ENCODE measurements around the gene CCDC91.

CCDC91 gene

DNA sequence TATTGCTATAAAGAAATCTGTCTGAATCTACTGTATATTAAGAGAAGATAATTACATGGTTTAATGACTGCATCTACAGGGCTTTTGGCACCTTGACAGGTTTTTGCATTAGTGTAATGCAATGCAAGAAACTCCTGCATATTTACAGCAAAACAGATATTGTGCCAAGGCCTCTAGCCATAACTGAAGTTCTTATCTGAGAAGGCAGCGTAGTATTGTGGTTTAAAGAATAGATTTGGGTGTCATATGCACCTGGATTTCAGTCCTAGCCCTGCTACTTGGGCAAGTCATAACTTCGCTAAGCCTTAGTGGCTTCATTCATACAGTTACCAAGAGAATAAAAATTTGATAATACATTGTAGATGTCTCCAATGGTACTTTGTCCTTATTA, 350.1 kb downstream of the CCDC91 start:
- Mint-ChIP-seq H3K27me3 (no peaks in the 10 kb centered on the region), H3K4me1 (ENCODE audit: low read depth) (peaks cover 3% of the 10 kb centered on the region), H3K27ac (no peak overlapping the region), H3K36me3 (peaks cover 31% of the 10 kb centered on the region), H3K4me3 (no peak overlapping the region), H3K9me3 (ENCODE audit: low read depth) (no peaks in the 10 kb centered on the region)

DNA sequence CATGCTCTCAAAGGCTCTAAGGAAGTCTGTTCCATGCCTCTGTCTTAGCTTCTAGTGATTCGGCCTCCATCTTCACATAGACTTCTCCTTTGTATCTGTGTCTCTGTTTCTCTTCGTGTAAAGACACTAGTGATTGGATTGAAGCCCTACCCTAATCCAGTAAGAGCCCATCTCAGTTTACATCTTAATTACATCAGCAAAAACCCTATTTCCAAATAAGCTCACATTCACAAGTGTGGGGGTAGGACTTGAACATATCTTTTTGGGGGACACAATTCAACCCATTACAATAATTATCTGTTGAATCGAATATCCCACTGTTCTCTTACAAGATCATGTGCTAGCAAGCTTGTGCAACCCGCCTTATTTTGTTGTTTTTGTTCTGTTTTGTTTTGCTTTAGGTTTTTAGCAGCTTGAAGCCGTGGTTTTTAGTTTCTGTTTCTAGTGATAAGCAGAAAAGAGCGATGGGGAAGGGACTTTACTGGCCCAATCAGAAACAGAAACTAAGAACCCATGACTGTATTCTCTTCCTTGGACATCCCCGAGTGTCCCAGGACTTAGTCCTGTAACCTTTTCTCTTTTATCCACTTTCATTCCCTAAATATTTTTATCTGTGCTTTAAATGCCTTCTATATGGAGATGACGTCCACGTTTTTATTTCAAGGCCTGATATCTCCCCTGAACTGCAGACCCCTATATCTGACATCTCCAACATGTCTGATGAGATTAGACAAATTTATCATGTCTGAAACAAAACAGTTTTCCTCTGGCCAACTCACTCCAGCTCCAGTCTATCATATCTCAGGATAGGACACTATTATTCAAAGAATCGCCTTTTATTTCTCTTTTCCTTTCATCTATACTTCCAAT, 353.0 kb downstream of the CCDC91 start:
- Mint-ChIP-seq H3K4me3 (no peak overlapping the region), H3K27me3 (no peaks in the 10 kb centered on the region), H3K36me3 (peaks cover 30% of the 10 kb centered on the region), H3K27ac (no peak overlapping the region), H3K9me3 (ENCODE audit: low read depth) (no peaks in the 10 kb centered on the region), H3K4me1 (ENCODE audit: low read depth) (peaks cover 3% of the 10 kb centered on the region)

DNA sequence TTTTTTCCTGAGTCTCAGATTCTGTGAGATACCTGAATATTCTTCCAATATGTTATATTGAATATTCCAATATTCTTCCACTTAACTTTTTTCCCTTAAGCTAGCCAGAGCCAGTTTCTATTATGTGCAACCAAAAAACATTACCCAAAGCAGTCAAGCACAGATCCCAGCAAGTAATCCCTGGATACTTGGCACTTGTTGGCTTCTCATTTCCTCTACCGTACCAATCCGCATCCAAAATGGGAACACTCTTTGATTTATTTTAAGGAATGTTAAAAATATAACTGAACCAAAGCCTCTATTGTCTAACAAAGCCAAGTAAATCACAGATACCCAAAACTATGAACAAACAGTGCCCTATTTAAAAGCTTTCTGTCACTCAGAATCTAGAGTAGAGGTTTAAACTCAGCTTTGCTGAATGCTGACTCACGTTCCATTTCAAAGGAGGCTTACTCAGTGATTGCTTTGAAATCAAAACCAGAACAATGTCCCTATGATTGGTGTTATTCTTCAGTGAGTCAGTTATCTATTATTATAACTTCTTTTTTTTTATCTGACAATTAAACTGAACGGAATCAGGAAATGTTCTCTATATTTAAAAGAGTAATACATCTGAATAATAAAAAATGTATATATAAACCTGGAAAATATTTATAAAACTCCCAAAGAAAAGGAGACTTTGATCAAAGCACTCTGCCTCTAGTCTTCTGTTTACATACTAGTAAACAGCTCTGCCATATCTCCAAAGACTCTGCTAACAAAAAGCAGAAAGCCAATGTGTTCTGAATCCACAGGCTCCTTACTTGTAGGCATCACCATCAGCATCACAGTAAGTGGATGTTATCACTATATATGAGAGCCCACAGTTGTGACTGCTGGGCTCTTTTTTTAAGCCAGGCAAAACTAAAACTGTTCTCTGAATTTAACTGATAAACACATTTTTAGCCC, 360.8 kb downstream of the CCDC91 start:
- Mint-ChIP-seq H3K27ac (no peak overlapping the region), H3K4me3 (no peak overlapping the region), H3K36me3 (peaks cover 19% of the 10 kb centered on the region), H3K4me1 (ENCODE audit: low read depth) (peaks cover 4% of the 10 kb centered on the region), H3K27me3 (no peaks in the 10 kb centered on the region), H3K9me3 (ENCODE audit: low read depth) (no peaks in the 10 kb centered on the region)

DNA sequence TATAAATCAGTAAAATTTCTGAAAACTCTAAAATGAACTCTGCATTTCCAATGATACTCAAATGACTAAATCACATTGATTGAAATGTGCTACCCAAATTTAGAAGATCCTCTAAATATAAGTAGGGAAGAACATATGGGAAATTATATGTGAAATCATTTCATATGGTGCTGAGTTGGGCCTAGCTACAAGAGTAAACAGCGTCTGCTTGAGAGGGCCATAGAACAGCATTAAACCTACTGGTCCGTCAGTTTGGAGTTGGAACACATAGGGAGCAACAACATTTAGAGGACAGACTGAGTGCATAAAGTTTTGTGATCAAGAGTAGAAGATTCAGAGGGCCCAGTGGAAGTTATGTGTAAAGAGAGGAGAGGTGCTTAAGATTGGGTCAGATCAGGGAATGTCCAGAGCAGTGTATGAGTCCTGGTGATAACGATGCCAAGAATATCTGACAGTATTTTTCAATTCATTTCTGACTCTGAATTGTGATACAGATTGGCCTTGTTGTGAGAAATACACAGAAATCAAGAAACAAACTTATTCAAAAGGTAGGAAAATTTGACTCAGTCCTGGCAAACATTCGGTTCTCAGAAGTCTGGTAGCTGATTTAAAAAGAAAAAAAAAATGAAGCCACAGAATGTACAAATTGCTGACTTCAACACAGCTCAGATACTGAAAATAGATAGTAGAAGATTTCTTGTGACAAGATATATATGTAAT, 362.2 kb downstream of the CCDC91 start:
- Mint-ChIP-seq H3K27me3 (no peaks in the 10 kb centered on the region), H3K9me3 (ENCODE audit: low read depth) (no peaks in the 10 kb centered on the region), H3K36me3 (peaks cover 23% of the 10 kb centered on the region), H3K4me3 (no peak overlapping the region), H3K27ac (peak overlapping the region; percentile 2), H3K4me1 (ENCODE audit: low read depth) (peaks cover 4% of the 10 kb centered on the region)

DNA sequence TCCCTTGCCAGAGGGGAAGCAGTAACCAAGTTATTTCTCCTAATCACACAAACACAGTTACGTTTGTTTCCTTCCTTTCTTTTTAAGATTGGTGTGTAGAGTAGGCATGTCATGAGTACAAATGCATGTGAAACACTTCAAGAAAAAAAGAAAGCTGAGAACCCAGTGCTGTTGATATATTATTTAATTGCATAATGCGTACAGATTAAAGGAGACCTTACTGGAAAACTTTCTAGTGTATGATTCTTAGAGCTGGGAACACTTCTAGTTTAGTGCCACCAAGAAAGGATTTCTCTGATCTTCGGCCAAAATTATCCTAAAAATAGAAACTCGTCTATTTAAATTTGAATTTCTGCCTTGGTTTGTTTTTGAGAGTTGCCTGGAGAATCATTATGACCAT, 365.5 kb downstream of the CCDC91 start:
- peaks cover 34% of the 10 kb centered on the region for H3K36me3 Mint-ChIP-seq
- no peak overlapping the region for H3K4me3 Mint-ChIP-seq
- H3K4me1 Mint-ChIP-seq (ENCODE audit: low read depth): peaks cover 4% of the 10 kb centered on the region
- H3K27ac Mint-ChIP-seq: no peak overlapping the region
- no peaks in the 10 kb centered on the region for H3K27me3 Mint-ChIP-seq
- no peaks in the 10 kb centered on the region for H3K9me3 Mint-ChIP-seq (ENCODE audit: low read depth)

DNA sequence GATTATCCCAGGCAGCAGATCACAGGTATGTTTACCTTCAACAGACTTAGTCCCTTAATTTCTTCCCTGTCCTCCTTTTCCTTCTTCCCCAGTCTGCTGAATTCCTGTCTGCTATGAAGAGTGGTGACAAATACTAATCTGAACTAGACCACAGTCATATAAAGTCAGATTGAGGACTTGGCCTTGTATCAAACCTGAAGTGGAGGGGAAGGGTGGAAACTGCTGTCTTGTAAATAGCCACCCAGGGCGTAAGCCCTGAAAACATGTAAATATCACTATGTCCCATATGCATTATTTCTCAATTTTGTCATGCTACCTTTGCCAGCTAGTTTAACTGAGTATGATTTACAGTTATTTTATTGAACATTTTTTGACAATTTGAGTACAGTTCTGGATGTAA, 368.0 kb downstream of the CCDC91 start:
- no peak overlapping the region for H3K27ac Mint-ChIP-seq
- H3K4me3 Mint-ChIP-seq: no peak overlapping the region
- H3K4me1 Mint-ChIP-seq (ENCODE audit: low read depth): no peaks in the 10 kb centered on the region
- no peaks in the 10 kb centered on the region for H3K9me3 Mint-ChIP-seq (ENCODE audit: low read depth)
- H3K27me3 Mint-ChIP-seq: no peaks in the 10 kb centered on the region
- H3K36me3 Mint-ChIP-seq: peaks cover 34% of the 10 kb centered on the region

DNA sequence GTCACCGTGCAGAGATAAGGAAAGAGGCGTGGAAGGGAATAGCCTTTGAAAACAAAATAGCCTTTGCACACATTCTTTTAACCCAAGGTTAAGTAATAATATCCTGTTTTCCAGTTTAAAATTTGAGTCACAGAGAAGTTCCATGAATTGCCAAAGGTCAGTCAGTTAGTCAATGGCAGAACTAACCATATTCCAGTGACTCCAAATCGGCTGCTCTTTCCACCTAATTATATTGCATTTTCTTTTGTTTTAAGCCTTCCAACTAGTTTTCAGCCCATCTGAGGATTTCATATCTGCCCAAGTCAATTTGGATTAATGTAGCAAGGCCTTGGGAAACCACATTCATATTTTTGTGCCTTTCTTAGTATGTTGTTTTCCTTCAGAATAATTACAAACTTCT, 373.0 kb downstream of the CCDC91 start:
- no peak overlapping the region for H3K4me3 Mint-ChIP-seq
- peaks cover 29% of the 10 kb centered on the region for H3K36me3 Mint-ChIP-seq
- H3K27ac Mint-ChIP-seq: no peak overlapping the region
- no peaks in the 10 kb centered on the region for H3K9me3 Mint-ChIP-seq (ENCODE audit: low read depth)
- no peaks in the 10 kb centered on the region for H3K27me3 Mint-ChIP-seq
- no peaks in the 10 kb centered on the region for H3K4me1 Mint-ChIP-seq (ENCODE audit: low read depth)

DNA sequence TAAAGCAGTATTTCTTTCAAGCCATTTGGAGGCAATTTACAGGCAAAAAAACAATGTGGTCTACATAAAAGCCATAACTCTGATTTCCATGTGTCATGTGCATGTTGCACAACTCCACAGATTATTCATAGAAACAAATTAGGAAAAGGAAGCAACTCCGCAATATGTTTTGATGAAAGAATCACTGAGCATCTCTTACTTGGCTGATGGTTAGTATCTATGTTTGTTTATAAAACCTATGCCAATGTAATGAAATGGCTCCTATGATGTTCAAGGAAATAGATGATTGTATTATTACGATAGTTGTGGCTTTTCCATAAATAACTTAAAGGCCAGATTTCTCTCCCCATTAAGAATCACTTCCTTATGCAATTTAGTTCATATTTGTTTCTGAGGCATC, 373.7 kb downstream of the CCDC91 start:
- Mint-ChIP-seq H3K27me3 (no peaks in the 10 kb centered on the region), H3K27ac (no peak overlapping the region), H3K4me3 (no peak overlapping the region), H3K9me3 (ENCODE audit: low read depth) (no peaks in the 10 kb centered on the region), H3K4me1 (ENCODE audit: low read depth) (no peaks in the 10 kb centered on the region), H3K36me3 (peaks cover 25% of the 10 kb centered on the region)

DNA sequence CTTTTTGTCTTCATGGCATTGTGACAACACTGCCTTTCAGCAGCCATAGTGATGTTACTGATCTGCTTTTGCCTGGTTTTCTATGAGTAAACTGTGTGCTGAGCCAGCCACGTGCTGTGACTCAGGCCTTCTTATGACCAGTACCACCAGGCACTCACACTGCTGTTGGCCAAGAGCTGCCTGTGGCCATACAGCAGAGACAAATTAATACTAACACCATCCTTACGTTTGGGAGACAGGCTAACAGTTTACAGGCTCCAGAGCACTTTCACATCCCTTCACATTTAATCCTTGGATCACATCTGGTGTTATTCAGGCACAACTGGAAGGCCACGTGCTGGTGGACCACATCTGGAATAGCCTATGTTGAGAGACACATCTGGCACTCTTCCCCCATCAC, 377.9 kb downstream of the CCDC91 start:
- Mint-ChIP-seq H3K9me3 (ENCODE audit: low read depth) (no peaks in the 10 kb centered on the region), H3K4me1 (ENCODE audit: low read depth) (no peaks in the 10 kb centered on the region), H3K27me3 (no peaks in the 10 kb centered on the region), H3K4me3 (no peak overlapping the region), H3K27ac (no peak overlapping the region), H3K36me3 (peaks cover 16% of the 10 kb centered on the region)

DNA sequence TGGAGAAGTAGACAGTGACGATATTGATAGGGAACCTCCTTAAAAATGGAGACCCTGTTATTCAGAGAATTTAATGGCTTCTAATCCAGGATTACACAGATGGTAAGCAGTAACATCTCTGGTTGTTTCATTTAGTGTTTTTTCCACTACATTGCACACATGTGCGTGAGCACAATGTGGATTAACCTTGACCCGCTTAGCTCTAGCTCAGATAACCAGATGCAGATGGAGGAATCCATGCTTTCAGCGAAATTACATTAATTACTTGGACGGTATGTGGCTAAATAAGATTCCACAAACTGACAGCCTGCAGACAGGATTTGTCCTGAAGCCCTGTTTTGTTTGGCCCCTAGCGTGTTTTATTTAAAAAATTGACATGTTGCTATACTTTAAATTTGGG, 378.4 kb downstream of the CCDC91 start:
- H3K4me1 Mint-ChIP-seq (ENCODE audit: low read depth): no peaks in the 10 kb centered on the region
- H3K27ac Mint-ChIP-seq: no peak overlapping the region
- no peaks in the 10 kb centered on the region for H3K9me3 Mint-ChIP-seq (ENCODE audit: low read depth)
- H3K4me3 Mint-ChIP-seq: no peak overlapping the region
- H3K36me3 Mint-ChIP-seq: peaks cover 16% of the 10 kb centered on the region
- no peaks in the 10 kb centered on the region for H3K27me3 Mint-ChIP-seq

DNA sequence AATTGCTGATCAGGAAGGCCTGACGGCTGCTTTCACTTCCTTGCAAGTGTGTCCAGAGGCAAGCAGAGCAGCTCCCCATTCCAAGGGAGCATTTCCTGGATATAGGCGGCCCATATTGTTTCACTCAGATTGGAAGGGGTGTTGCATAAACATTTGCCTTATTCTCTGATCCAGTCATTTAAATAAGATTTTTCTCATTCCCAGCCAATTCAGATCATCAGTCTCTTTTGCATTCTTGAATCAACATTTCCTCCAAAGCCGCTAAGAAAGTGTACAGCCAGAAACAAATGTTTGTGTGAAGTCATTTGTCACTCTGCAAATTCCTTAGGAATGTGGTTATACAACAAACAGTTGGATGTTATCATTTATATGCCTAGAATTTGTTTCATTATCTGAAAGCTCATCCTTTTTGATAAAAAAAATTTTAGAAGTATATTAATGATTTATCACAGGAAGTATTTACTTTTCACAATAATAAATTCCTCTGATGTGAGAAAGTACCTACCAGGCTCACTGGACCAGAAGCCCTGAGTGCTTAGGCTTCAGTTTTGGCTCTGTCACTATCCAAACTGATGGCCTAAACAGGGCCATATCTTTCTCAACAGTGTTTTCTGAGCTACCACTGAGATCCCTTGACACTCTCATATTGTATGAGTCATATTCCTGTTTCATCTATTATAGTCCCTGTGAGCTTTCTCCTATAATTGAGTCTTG, 379.6 kb downstream of the CCDC91 start:
- H3K27ac Mint-ChIP-seq: no peak overlapping the region
- no peaks in the 10 kb centered on the region for H3K27me3 Mint-ChIP-seq

DNA sequence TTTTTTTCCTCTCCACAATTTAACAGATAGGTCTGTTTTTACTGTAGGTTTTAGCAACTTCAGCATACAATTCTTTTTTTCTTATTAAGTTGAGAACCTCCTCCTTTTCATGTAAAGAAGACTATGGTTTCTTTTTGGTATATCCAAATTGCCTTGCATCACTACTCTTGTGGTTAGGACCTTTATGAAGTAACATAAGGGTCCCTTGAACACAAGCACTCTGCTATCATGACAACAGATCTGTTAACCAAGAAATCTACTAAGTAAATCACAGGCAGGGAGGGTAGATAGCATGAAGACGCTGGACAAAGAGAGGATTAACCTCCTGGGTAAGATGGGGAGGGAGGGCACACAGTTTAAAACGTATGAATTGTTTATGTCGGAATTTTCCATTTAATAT, 380.6 kb downstream of the CCDC91 start:
- Mint-ChIP-seq H3K27me3 (no peaks in the 10 kb centered on the region), H3K4me1 (ENCODE audit: low read depth) (no peaks in the 10 kb centered on the region), H3K36me3 (peaks cover 16% of the 10 kb centered on the region), H3K4me3 (no peak overlapping the region), H3K27ac (no peak overlapping the region), H3K9me3 (ENCODE audit: low read depth) (peaks cover 4% of the 10 kb centered on the region)

More for the DNA sequence above, 379.6 kb downstream of the CCDC91 start:
- peaks cover 18% of the 10 kb centered on the region for H3K36me3 Mint-ChIP-seq
- H3K9me3 Mint-ChIP-seq (ENCODE audit: low read depth): peaks cover 4% of the 10 kb centered on the region
- no peak overlapping the region for H3K4me3 Mint-ChIP-seq
- H3K4me1 Mint-ChIP-seq (ENCODE audit: low read depth): no peaks in the 10 kb centered on the region

DNA sequence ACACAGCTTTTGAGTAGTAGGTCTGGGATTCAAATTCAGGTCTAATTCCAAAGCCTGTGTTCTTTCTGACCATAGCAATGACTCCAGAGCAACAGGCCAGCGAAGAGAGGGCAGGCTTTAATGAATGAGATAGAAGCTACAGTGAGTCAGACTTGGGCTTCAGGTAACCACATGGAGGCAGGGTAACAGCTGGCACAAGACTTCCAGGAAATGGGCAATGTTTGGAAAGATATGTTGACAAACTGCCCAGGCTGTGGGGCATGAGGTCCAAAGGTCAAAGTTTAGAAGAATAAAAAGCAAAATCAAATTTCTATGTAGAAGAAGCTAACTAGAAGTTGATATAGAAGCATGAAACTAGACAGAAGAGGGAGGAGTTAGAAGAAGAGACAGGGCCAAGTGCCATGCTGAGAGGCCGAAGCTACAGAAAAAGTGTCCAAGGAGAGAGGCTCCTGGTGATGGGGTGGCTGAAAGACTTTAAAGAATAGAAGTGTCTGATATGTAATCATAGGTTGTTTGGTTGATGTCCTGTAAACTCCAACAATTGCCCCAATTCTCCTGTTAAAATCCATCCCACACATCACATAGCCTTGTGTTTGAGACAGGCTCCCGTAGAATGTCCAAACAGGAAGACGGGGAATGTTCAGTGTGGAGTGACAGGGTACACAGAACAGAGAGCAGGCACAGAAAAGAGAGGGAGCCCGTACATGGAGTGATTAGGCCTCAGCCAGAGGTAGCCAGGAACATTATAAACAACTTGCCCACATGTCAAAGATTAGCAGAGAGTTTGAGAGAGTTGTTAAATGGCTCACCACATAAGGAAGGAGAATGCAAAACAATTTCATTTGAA, 384.7 kb downstream of the CCDC91 start:
- H3K4me1 Mint-ChIP-seq (ENCODE audit: low read depth): no peaks in the 10 kb centered on the region
- H3K36me3 Mint-ChIP-seq: peaks cover 10% of the 10 kb centered on the region
- H3K27me3 Mint-ChIP-seq: no peaks in the 10 kb centered on the region
- no peak overlapping the region for H3K27ac Mint-ChIP-seq
- peaks cover 5% of the 10 kb centered on the region for H3K9me3 Mint-ChIP-seq (ENCODE audit: low read depth)
- no peak overlapping the region for H3K4me3 Mint-ChIP-seq
